Adrenal gland (tissue), 12 donors: ENCODE measurements around the gene FUT9. TPM values are rescaled to one million over a fixed set of nuclear protein-coding genes. Genes with fewer than 3 reads are reported as not detected.

Source experiments
- DNase-seq, 7 donors: peaks; one replicate each; pipeline ENCODE4 v3.0.0-alpha.2; 2019 to 2020
- H3K27ac ChIP-seq, 5 donors: fragments of 200-600 bp; sonication (generic) in 4 of 5; 1 replicate in 3 of 5; 2 replicates in 2 of 5; pipeline versions ENCODE4 v1.5.1 to v1.8.0; 2016 to 2020; ENCODE audit warnings: mild to moderate bottlenecking in 1 of 5
- H3K27me3 ChIP-seq: fragments of 200-600 bp; 2 replicates; pipeline ENCODE4 v1.8.0; 2021
- H3K36me3 ChIP-seq, 2 donors: fragments of 200-600 bp; replicated peaks in 1 of 2; 1 replicate in 1 of 2; 2 replicates in 1 of 2; pipeline versions ENCODE4 v1.5.1 to v1.8.0; 2018 to 2022
- H3K4me1 ChIP-seq, 2 donors: fragments of 200-600 bp; replicated peaks in 1 of 2; 1 replicate in 1 of 2; 2 replicates in 1 of 2; pipeline versions ENCODE4 v1.5.1 to v1.8.0; 2018 to 2021
- H3K4me3 ChIP-seq, 4 donors: fragments of 200-600 bp; sonication (generic) in 3 of 4; one replicate each; pipeline ENCODE4 v1.5.1; 2016 to 2018
- H3K9me3 ChIP-seq, 3 donors: fragments of 200-600 bp; sonication (generic) in 1 of 3; replicated peaks in 1 of 3; 1 replicate in 2 of 3; 2 replicates in 1 of 3; pipeline versions ENCODE4 v1.5.1 to v1.8.0; 2016 to 2021
- CTCF ChIP-seq, 6 experiments: fragments of 450-650 bp in 4 of 6; fragments of 200-600 bp in 2 of 6; sonication (generic) in 1 of 6; IDR thresholded peaks; 1 replicate in 5 of 6; 2 replicates in 1 of 6; pipeline versions ENCODE4 v1.5.1 to v1.8.0; 2016 to 2021; ENCODE audit warnings: antibody characterized with exemption in 6 of 6, mild to moderate bottlenecking in 2 of 6, moderate library complexity in 1 of 6
- POLR2A ChIP-seq, 2 donors: fragments of 450-650 bp; IDR thresholded peaks; one replicate each; pipeline ENCODE4 v1.6.1; 2017; ENCODE audit warnings: antibody characterized with exemption in 2 of 2, mild to moderate bottlenecking in 2 of 2, moderate library complexity in 1 of 2
- WGBS, 4 donors: extraction: QIAGEN DNeasy Blood & Tissue Kit in 2 of 4; methylation state at CpG; one replicate each; pipeline versions ENCODE4 v1.1.5 to v1.1.7; 2013 to 2017; 5-methylcytosine and 5-hydroxymethylcytosine counted together
- intact Hi-C, 2 donors: fragments of 100-400 bp; cut with DNase I; formaldehyde crosslinking; loops; one replicate each; pipeline versions ENCODE4 v1.14.1 to v1.15.0; 2022 to 2023
- polyA plus RNA-seq, 3 donors: library from polyadenylated mRNA; stranded (reverse); fragments of 200-250 nt in 2 of 3; fragments of 350-450 nt in 1 of 3; fragmentation: Illumina TruSeq in 1 of 3; extraction: RNeasy Lipid Tissue Mini Kit (QIAGEN cat#74804) in 1 of 3; gene quantifications; one replicate each; pipeline ENCODE4 v1.2.3, GENCODE V29; 2013 to 2014
- total RNA-seq, 9 donors: library from RNA; depleted of rRNA in 4 of 9; stranded (reverse); fragments of >200 nt in 4 of 9; fragments of 120-200 nt in 1 of 9; fragmentation: NEBNext Ultra II Directional in 1 of 9; extraction: Animal tissue kit (Norgen Biotek cat#: 25700) in 1 of 9; gene quantifications; one replicate each; pipeline versions ENCODE4 v1.1.0 to v1.2.4, GENCODE V29; 2013 to 2023
- donor health status: healthy with polysubstance abuse.
- donor health status: Bipolar disorder and iron deficiency.
- donor health status: DM: yes; HTN: yes; CAD: no.
- donor health status: DM: no; HTN: no; CAD: no.
- donor health status: DM: no; HTN: no; CAD: no.
- donor health status: DM: yes; HTN: yes; CAD: no.

FUT9 gene
- total and polyA plus RNA-seq, 12 donors = 0.07 to 0.33 (median 0.27) TPM; not detected in 5

DNA sequence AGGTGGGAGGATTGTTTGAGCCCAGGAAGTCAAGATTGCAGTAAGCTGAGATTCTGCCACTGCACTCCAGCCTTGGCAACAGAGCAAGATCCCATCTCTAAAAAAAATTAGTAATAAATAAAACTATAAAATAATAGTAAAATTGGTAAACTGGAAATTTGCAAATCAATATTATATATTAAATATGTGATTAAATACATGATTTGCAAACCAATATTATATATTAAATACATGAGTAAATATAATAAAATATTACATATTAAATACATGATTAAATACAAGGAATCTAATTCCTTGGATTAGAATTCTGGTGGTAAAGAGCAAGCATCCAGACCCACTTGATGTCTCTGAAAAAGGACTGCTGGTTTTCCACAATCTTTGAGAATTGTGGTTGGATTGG lies 35.8 kb downstream of the FUT9 start:
- intact Hi-C loops = no loop called here
- H3K4me3 ChIP-seq = no peak overlapping the region
- TF ChIP-seq CTCF (IDR thresholded peaks at IDR 0.05) = no peak
- TF ChIP-seq POLR2A (IDR thresholded peaks at IDR 0.05) = no peak

DNA sequence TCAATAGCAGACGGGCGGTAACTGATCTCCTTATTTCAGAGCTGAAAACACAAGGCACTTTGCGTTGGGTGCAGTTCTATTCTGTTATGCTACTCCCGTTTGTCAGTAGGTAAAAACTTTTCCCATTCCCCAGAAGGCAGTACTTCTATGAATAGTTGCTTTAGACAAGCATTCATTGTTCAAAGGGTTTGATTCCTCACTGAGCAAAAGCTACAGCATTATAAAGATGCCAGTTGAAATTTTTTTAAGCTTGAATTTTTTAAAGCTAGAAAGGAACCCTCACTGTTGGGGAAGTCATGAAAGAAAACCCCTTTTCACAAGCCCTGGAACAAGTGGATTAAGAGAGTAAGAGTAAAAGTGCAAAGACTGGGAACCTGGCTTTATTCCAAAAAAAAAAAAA lies 42.3 kb downstream of the FUT9 start:
- Histone ChIP-seq H3K36me3 (no peaks in the 10 kb centered on the region), H3K9me3 (no peaks in the 10 kb centered on the region), H3K4me1 (no peaks in the 10 kb centered on the region), H3K27ac (no peak overlapping the region), H3K27me3 (no peaks in the 10 kb centered on the region), H3K4me3 (no peak overlapping the region)
- DNase-seq = no peak
- intact Hi-C loops = no loop called here
- no peak for TF ChIP-seq POLR2A (IDR thresholded peaks at IDR 0.05)
- TF ChIP-seq CTCF (IDR thresholded peaks at IDR 0.05) = no peak
- WGBS, 4 donors = 46 to 67% (median 61%) methylated on average over 3 to 4 of the region's 4 CpGs

More for the DNA sequence above, 35.8 kb downstream of the FUT9 start:
- no peaks in the 10 kb centered on the region for H3K9me3 ChIP-seq
- no peak for DNase-seq
- H3K4me1 ChIP-seq = no peaks in the 10 kb centered on the region
- H3K36me3 ChIP-seq = no peaks in the 10 kb centered on the region
- H3K27ac ChIP-seq = no peak overlapping the region
- no peaks in the 10 kb centered on the region for H3K27me3 ChIP-seq

DNA sequence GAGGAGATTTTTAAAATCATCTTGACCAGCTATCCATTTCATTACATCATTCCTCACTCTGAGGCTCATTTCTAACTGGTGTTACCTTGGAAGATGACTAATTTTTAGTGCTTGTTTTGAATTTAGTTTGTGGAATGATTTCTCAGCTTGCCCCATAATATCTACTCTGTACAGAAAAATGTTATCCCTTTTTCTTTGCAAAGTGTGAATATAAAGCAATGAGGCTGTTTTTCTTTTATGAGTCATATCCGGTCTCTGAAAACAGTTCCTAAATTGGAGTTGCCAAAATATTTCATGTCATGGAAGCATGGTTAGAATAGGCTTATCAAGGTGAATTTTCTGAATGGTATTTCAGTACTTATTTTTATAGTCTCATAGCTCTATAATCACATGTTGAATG lies 43.8 kb downstream of the FUT9 start:
- WGBS, 4 donors = 44 to 66% (median 51%) methylated on average over 1 of the region's 1 CpG
- Histone ChIP-seq H3K27ac (no peak overlapping the region), H3K4me3 (no peak overlapping the region), H3K4me1 (no peaks in the 10 kb centered on the region), H3K9me3 (no peaks in the 10 kb centered on the region), H3K27me3 (no peaks in the 10 kb centered on the region), H3K36me3 (no peaks in the 10 kb centered on the region)
- intact Hi-C loops = no loop called here
- DNase-seq = no peak
- TF ChIP-seq POLR2A (IDR thresholded peaks at IDR 0.05) (no peak), CTCF (IDR thresholded peaks at IDR 0.05) (no peak)

DNA sequence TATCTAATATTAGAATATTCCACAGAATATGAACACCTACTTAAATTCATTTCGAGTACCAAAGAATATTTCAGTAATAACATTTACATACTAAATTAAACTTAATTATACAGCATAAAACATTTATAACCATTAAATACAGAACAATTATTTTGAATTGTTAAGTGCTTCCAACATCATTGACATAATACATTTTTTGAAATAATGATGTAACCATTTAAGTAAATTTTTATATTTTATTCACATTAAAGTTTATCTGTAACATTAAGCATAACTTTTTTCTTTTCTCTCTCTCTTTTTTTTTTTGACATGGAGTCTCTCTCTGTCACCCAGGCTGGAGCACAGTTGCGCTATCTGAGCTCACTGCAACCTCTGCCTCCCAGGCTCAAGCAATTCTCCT lies 44.5 kb downstream of the FUT9 start:
- intact Hi-C loops = no loop called here
- no peaks in the 10 kb centered on the region for H3K36me3 ChIP-seq
- no peaks in the 10 kb centered on the region for H3K9me3 ChIP-seq
- no peak overlapping the region for H3K4me3 ChIP-seq
- no peak for DNase-seq
- no peaks in the 10 kb centered on the region for H3K27me3 ChIP-seq
- WGBS, 4 donors = 74 to 88% (median 78%) methylated on average over 2 of the region's 2 CpGs
- H3K4me1 ChIP-seq = no peaks in the 10 kb centered on the region
- H3K27ac ChIP-seq = no peak overlapping the region
- TF ChIP-seq POLR2A (IDR thresholded peaks at IDR 0.05) = no peak
- TF ChIP-seq CTCF (IDR thresholded peaks at IDR 0.05) = no peak
